ENCODE data around the gene ARL3.

- TF ChIP-seq MAX (IDR thresholded peaks at IDR 0.05) (no peak), CTCF (IDR thresholded peaks at IDR 0.05 in 2 of 3, conservative IDR thresholded peaks at IDR 0.05 in 1 of 3; ENCODE audit: borderline replicate concordance in 1 of 3, insufficient read depth in 1 of 3, low read depth in 2 of 3, low read length in 2 of 3) (no peak), POLR2AphosphoS5 (IDR thresholded peaks at IDR 0.05; ENCODE audit: low read depth, low read length) (no peak), POLR2A (IDR thresholded peaks at IDR 0.05; ENCODE audit: borderline replicate concordance, extremely low read depth, insufficient read depth, insufficient read length) (no peak), SIN3A (IDR thresholded peaks at IDR 0.05; ENCODE audit: low read depth) (no peak), EZH2 (IDR thresholded peaks at IDR 0.05) (no peak), SRF (IDR thresholded peaks at IDR 0.05; ENCODE audit: low read depth) (no peak), TCF7L2 (IDR thresholded peaks at IDR 0.05; ENCODE audit: borderline replicate concordance, extremely low read depth, insufficient read depth, insufficient read length) (no peak), CEBPB (IDR thresholded peaks at IDR 0.05; ENCODE audit: low read depth) (no peak), ELF1 (IDR thresholded peaks at IDR 0.05; ENCODE audit: borderline replicate concordance, low read depth) (no peak), SP1 (IDR thresholded peaks at IDR 0.05; ENCODE audit: low read depth) (no peak), RAD21 (IDR thresholded peaks at IDR 0.05; ENCODE audit: low read depth) (no peak), EZH2phosphoT487 (IDR thresholded peaks at IDR 0.05; ENCODE audit: borderline replicate concordance) (no peak), REST (IDR thresholded peaks at IDR 0.05; ENCODE audit: low read depth) (no peak)
These were observed 58.2 kb downstream of the ARL3 start for GRCh38 chr10:102656026-102656425.

All from HCT116 (cell line).